ENCODE results near the gene TBC1D22A. TPM values are rescaled to one million over a fixed set of nuclear protein-coding genes. Genes with fewer than 3 reads are reported as not detected.
A peak's percentile ranks its signal among the peaks of the same experiment; 100 is the strongest.
"Not testable (repeated sequence)": the region's sequence is repeated elsewhere in the genome, so short reads cannot be mapped to it uniquely, and the experiment has no call there.

The TBC1D22A gene
- total RNA-seq, 1 donor from 2014 or later: 9.4 TPM

DNA sequence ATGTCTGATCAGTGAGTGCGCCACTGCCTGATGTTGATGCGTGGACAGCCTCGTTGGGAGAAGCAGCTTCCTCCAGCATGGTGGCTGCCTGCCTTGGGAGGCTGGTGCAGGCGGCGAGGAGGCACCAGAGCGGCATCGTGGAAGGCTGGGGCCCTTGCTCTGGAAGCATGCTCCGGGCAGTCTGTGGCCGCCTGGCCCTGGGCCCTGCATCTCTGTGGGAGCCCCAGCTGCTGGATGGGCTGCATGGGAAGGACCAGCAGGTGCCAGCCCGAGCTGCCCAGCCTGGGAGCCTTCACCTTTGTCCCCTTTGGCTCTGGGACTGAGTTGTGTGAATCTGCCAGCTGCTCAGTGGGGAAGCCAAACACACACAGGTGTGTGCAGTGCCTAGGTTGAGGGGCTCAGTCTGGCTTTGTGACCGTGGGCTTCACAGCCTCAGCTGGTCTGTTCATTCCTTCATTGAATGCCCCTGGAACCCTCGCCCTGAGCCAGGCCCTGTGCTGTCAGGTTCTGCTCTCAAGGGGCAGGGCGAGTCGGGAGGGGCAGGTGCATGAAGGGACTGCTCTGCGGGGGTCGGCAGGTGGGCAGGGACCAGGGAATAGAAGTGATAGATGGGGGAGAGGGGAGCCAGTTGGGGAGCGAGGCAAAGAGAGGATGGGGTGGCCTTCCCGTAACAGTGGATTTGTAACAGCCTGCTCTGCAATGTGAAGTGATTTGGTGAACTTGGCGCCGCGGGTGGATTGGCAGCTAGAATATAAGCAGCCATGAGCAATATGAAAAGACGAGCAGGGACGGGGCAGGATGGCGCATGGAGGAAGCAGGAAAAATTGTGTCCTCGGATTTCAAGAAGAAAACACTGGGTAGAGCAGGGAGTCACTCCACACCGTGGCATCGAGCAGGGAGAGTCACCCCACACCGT is 354.2 kb downstream of the TBC1D22A start:
- no peak for DNase-seq (ENCODE audit: low spot score)

- DNase-seq (ENCODE audit: low spot score): not testable (repeated sequence)
Observed at GRCh38 chr22:47117442-47117841, 355.0 kb downstream of the TBC1D22A start.

DNA sequence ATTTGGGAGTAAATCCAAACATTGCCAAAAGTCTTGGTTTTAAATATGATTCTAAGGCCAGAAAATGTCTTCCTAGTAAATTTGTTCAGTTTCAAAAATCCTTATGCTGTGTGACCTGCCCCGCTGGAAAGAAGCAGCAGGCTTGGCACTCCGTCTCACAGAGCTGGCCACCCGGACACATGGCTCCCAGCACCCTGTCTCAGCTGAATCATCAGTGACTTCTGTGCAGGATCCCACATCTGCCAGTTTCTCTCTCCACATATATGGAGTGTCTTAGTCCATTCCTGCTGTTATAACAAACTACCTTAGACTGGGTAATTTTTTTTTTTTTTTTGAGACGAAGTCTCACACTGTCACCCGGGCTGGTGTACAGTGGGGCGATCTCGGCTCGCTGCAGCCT is 356.7 kb downstream of the TBC1D22A start:
- no peak for DNase-seq (ENCODE audit: low spot score)

DNA sequence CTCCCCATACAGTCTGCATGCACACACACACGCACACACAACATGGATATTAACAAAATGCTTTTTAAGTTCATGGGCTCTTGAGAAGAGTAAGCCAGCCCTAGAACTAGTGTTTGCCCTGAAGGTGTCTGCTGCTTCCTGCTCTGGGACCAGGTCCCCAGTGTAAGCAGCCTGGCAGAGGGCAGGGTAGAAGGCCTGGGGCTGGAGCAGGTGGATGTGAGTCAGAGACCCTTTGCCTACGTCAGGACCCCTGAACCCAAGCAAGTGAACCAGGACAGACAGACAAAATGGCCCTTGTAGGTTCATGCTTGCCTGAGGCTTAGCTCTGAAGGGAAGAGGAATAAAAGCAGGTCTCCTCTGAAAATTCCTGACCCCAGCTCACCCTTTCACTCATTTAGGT is 357.9 kb downstream of the TBC1D22A start:
- no peak for DNase-seq (ENCODE audit: low spot score)

DNA sequence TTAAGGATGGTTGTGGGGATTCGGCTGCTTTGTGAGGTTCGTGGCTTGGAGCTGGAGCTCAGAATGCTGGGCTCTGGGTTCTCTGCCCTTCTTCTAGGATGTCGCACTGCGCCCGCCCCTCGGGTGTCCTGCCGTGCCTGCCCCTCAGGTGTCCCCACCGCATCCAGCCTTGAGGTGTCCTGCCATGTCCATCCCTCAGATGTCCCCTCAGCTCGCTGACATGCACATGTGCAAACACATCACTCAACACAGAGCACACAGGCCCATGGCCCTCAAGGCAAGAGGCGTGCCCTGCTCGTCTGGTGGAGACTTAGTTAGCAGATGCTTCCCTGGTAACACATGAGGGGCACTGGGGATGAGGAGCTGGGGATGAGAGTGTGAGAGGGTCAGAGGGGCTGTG is 359.3 kb downstream of the TBC1D22A start:
- no peak for DNase-seq (ENCODE audit: low spot score)

DNA sequence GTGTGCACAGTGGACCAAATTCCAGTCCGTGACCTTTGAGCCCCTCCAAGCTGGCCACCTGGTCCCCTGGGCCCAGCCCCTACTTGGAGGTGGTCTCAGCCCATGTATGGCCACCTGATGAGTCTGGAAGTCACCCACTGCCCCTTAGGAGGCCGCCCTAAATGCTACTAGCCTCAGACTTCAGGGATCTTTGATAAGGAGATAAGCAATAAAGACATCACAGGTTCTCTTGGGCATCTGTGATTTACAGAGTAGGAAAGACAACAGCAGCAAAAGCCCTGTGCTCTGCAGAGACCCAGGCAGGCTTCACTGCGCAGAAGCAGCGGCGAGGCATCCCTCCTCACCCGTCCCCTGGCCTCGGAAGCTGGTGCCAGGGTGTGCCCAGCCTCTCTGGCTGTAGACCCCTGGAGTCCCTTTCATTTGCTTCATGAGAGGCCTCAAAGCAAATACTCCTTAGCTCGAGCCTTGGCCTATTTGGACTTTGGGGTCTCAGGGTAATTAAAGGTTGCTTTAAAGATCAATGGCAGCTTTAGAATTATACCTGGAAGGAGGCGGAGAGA is 360.1 kb downstream of the TBC1D22A start:
- no peak for DNase-seq (ENCODE audit: low spot score)

- DNase-seq (ENCODE audit: low spot score): no peak
Observed at GRCh38 chr22:47123006-47123826, 360.8 kb downstream of the TBC1D22A start.

GRCh38 chr22:47123827-47124442 is 361.5 kb downstream of the TBC1D22A start:
- no peak for DNase-seq (ENCODE audit: low spot score)

- no peak for DNase-seq (ENCODE audit: low spot score)
Observed at GRCh38 chr22:47124451-47124881, 362.0 kb downstream of the TBC1D22A start.

- no peak for DNase-seq (ENCODE audit: low spot score)
Observed at GRCh38 chr22:47124961-47125360, 362.5 kb downstream of the TBC1D22A start.

DNA sequence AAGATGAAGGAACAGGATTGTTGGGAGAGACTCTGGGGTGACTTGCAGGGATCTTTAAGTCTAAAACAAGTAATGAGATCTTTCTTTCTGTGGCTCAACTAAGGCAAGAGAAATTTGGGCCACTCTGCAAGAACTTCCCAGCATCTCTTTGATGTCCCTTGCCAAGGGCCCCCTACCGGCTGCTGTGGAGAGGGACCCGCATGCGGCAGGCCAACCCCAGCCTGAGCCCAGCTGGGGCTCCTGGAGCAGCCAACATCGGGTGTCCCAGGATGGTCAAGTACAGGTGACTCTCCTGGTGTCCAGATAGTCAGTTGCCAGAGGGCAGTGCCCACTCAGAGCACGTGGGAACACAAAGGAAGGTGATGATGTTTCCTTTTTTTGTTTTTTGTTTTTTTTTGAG is 363.2 kb downstream of the TBC1D22A start:
- no peak for DNase-seq (ENCODE audit: low spot score)

- no peak for DNase-seq (ENCODE audit: low spot score)
Observed at GRCh38 chr22:47126344-47126811, 363.9 kb downstream of the TBC1D22A start.

- no peak for DNase-seq (ENCODE audit: low spot score)
Observed at GRCh38 chr22:47127441-47127871, 365.0 kb downstream of the TBC1D22A start.

GRCh38 chr22:47128216-47128615 is 365.8 kb downstream of the TBC1D22A start:
- DNase-seq (ENCODE audit: low spot score): no peak

DNA sequence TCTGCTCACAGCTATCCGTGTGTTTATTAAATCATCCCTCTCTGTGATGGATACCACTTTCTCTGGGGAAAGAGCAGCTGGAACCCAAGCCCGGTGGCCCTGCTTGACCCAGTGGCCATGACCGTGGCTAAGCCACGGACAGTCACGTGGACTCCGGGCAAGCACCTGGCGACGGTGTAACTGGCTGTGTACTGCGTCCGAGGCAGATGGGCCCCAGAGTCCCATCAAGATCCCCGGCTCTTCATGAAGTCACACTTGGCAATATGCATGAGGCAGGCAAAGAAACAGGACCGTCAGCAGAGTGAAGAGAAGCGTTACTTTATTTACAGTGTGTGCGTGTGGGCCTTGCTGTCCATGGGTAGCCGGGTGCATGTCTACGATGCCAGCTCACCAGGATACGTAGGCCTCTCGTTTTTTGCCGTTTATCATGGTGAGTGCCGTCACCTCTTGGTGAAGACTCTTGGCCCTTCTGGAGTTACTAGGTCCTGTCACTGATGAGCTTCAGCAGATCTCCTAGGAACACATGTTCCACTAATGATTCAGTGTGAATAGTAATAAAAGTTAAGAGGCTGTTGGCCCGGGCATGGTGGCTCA is 366.3 kb downstream of the TBC1D22A start:
- DNase-seq (ENCODE audit: low spot score): no peak

GRCh38 chr22:47129902-47130635 is 367.6 kb downstream of the TBC1D22A start:
- peak; percentile 46 for DNase-seq (ENCODE audit: low spot score)

DNA sequence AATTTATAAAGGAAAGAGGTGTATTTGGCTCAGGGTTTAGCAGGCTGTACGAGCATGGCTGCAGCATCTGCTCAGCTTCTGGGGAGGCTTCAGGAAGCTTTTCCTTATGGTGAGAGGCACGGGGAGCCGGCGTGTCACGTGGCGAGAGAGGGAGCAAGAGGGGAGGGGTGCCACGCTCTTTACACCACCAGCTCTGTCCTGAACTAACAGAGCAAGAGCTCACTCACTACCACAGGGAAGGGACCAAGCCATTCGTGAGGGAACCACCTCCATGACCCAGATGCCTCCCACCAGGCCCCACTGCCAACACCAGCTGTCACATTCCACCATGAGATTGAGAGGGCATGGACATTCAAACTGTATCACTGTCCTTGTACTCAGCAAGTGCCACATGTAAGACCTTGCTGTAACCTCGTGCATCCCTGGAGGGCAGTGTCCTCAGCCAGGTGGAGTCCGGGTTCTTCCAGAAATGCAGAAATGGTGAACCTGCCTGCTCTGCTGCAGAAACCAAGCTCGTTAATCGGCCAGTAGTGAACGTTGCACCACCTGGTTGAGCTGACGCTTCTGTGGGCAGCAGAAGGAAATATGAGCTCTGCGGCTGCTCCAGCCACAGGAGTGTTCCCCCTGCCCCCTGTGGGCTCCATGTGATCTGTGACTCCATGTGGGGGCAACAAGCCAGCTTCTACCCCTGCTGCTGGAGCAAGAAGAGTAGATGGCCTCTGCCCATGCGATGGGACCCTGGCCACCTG is 368.6 kb downstream of the TBC1D22A start:
- DNase-seq (ENCODE audit: low spot score): no peak

- no peak for DNase-seq (ENCODE audit: low spot score)
Observed at GRCh38 chr22:47131632-47132427, 369.4 kb downstream of the TBC1D22A start.

DNA sequence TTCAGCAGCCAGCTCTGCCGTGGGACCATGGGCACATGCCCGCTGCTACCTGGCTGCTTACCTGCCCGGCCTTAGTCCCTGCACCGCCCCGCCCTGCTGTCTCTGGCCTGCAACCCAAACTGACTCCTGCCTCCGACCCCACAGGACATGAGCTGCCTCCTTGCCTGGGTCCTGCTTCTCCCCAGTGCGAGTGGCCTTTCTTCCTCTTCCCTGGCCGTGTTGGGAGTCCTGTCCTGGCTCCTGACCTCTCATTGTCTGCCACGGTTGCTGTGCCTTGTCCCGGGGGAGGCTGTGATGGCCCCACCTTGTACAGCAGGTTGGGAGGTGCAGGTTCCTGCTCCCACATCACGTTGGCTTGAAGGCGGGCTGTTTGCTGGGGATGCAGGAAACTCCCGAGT is 370.0 kb downstream of the TBC1D22A start:
- DNase-seq (ENCODE audit: low spot score): no peak
